Right ventricle myocardium inferior (tissue), 1 donor: ENCODE measurements around the gene IFNLR1. TPM values are rescaled to one million over a fixed set of nuclear protein-coding genes. Genes with fewer than 3 reads are reported as not detected.

Source experiments
- ATAC-seq: fragments of 200-7000 bp; cut with Tn5 transposase; one replicate; pipeline ENCODE4 v1.9.1; 2020; ENCODE audit warnings: mild to moderate bottlenecking, moderate library complexity
- DNase-seq: peaks from one replicate; pipeline ENCODE4 v3.0.0; 2021; ENCODE audit errors: missing footprints
- intact Hi-C: fragments of 100-400 bp; cut with DNase I; formaldehyde crosslinking; loops from one replicate; pipeline ENCODE4 v1.11.0; 2022
- total RNA-seq: library from RNA; stranded (reverse); fragmentation: NEBNext Ultra II Directional; extraction: Animal tissue kit (Norgen Biotek cat#: 25700); gene quantifications from one replicate; pipeline ENCODE4 v1.2.1, GENCODE V29; 2021
- donor health status: DM: no; HTN: yes; CAD: no; lungs with severe emphysema.

IFNLR1 gene
- total RNA-seq, 1 donor from 2014 or later, result 2.8 TPM

DNA sequence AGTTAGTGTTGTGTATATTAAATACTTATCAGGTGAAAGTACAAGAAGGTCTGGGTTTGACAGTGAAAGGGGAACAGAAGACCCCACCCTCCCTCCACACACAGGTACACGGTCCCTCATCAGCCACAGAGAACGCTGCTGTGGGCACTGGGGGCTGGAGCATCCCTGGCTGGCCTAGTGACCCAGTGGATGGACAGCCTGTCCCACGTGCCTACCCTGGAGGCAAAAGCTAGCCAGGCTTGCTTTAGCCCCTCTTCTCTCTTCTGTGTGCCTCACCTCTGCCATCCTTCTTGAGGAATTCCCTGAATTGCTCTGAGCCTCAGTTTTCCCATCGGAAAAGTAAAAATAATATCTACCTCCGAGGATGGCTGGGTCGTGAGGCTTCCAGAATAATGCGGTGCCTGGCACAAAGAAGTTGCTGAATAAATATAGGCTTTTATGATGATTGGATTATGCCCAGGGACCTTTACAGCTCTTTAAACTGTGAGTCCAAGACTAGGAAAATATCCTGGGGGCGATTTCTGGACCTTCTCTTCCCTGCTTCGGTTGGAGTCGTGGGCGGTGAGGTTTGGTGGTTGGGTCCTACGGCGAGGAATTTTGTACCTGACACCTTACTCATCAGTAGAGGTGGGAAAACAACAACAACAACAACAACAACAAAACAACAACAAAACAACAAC, 918 bp downstream of the IFNLR1 start:
- DNase-seq (no peak), ATAC-seq (no peak)
- intact Hi-C loops, result no loop called here

DNA sequence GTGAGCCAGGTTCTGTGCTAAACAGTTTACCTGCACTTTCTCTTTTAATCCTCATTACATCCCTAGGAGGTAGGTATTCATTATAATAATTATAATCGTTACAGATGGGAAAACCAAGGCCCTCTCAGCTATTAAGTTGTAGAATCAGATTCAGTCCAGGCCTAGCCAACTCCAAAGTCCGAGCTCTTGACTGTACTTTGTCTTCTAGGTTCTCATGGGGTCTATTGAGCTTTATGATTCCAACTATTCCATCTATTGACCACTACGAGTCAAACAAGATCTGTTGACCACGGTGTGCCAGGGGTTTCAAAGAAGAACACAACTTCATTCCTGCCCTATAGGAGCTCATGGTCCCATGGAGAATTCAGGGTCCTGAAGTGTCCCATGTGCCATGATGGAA, 2.0 kb downstream of the IFNLR1 start:
- DNase-seq (no peak), ATAC-seq (no peak)
- intact Hi-C loops, result no loop called here

DNA sequence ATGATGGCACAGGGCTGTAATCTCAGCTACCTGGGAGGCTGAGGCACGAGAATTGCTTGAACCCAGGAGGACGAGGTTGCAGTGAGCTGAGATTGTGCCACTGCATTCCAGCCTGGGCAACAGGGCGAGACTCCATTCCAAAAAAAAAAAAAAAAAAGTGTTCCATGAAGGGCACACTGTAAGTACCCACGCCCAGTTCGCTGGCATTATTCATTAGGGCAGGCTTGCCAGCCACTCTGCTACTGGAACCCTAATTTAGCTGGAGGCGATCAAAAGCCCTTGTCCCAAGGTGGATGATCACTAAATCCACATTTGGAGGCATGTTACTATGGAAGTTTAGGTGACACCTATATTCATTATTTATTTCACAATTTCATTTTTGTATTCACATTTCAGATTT, 5.0 kb downstream of the IFNLR1 start:
- no peak for ATAC-seq
- intact Hi-C loops, result no loop called here
- peak; percentile 8 for DNase-seq

DNA sequence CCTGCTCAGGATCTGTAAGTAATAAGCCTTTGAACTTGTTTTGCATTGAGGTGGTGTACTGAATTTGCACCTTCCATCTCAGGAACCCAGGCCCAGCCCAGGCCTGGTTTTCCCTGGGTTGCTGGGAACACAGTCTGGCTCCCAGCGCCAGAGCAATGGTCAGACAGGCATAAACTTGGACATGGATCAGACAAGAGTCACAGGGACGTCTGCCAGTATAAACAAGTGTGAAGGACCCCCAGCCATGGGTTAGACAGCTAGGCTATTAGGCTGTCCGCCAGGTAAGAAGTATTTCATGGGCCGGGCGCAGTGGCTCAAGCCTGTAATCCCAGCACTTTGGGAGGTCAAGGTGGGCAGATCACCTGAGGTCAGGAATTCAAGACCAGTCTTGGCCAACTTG, 5.5 kb downstream of the IFNLR1 start:
- intact Hi-C loops, result no loop called here
- no peak for ATAC-seq
- DNase-seq, result peak; percentile 50

DNA sequence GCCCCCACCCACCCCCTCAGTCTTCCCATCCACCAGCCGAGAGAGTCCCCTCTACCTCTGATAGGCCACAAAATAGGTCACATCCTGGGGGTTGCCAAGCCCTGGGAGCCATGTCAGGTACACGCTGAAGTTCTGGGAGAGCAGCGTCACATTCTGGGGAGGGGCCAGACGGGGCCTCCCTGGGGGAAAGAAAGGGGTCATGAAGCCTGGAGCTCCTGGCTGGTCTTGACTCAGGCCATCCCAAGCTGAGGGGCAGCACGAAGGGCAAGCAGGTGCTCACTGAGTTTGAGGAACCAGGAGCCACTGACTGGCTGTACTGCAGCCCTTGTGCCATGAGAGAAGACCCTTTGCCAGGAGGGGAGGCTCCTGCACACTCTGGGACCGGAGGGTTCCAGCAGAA, 6.4 kb downstream of the IFNLR1 start:
- intact Hi-C loops, result no loop called here
- ATAC-seq (no peak), DNase-seq (peak; percentile 39)

DNA sequence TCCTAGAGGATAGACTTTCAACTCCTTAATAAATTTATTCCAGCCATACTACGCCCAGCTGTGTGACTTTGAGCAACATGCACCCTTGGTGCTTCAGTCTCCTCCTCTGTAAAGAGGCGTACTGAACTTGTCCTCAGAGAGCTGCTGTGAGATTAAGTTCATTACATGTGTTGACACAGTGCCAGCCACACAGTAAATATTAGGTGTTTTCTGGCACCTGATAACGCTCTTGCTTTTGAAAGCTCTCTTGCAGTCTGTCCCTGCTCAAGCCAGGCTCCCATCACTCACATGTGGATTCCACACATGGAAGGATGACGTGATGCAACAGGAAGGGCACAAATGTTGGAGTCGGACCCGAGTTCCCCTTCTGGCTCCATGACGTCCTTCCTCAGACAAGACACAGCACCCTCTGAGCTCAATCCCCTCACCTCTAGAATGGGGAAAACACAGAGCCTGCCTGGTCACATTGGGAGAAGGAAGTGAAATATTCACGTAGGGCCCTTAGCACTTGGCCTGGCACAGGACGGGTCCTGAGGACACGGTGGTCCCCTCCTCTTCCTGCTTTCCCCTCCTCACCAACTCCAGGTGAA, 7.7 kb downstream of the IFNLR1 start:
- ATAC-seq (no peak), DNase-seq (no peak)
- intact Hi-C loops, result no loop called here

DNA sequence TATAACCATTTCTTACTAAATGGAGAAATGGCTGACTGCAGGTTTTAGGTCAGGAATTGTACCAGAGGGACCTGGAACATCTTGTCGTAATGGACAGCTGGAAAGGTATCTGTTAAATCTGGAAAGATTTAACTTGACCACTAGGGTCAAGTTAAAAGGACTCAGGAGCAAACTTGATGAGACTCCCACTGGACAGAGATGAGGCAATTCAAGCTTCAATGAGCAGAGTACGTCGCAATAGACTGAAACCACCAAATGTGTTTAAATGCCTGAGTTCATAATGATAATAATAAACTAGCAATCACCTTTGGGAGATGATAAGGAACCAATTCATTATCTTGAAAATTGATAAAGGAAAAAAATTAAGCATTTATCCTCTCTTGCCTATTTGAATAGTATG, 8.7 kb downstream of the IFNLR1 start:
- no peak for DNase-seq
- no peak for ATAC-seq
- intact Hi-C loops, result no loop called here

DNA sequence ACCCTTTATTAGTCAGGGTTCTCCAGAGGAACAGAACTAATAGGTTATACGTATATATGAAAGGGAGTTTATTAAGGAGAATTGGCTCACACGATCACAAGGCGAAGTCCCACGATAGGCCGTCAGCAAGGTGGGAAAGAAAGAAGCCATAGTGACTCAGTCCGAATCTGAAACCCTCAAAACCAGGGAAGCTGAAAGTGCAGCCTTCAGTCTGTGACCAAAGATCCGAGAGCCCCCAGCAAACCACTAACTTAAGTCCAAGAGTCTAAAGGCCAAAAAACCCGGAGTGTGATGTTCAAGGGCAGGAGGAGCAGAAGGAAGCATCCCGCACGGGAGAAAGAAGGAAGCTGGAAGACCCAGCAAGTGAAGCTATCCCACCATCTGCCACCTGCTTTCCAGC, 9.9 kb downstream of the IFNLR1 start:
- intact Hi-C loops, result no loop called here
- DNase-seq, result no peak
- ATAC-seq, result no peak

DNA sequence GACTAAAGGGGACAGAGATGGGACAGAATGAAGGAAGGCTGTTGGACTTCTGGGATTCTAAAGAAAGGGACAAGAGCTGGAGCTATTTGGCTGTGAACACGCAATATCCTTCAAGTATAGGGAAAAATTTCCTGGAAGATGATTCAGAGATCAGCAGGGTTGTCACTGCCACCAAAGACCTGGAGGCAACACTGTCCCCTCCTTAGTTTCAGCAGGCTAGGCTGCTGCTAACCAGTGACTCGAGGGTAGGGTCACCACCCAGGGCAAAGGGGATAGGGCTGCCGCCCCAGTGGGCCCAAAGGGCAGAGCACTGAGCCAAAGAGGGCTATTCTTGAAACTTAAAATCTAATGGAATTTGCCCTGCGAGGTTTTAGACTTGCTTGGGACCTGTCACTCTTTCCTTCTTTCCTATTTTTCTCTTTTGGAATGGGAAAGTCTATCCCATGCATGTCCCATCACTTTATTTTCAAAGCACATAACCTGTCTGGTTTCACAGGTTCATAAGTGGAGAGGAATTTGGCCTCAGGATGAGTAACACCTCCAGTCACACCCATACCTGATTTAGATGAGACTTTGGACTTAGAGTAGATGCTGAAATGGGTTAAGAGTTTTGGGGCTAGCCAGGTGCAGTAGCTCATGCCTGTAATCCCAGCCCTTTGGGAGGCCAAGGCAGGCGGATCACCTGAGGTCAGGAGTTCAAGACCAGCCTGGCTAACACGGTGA, 11.9 kb downstream of the IFNLR1 start:
- intact Hi-C loops, result no loop called here
- no peak for DNase-seq
- no peak for ATAC-seq

DNA sequence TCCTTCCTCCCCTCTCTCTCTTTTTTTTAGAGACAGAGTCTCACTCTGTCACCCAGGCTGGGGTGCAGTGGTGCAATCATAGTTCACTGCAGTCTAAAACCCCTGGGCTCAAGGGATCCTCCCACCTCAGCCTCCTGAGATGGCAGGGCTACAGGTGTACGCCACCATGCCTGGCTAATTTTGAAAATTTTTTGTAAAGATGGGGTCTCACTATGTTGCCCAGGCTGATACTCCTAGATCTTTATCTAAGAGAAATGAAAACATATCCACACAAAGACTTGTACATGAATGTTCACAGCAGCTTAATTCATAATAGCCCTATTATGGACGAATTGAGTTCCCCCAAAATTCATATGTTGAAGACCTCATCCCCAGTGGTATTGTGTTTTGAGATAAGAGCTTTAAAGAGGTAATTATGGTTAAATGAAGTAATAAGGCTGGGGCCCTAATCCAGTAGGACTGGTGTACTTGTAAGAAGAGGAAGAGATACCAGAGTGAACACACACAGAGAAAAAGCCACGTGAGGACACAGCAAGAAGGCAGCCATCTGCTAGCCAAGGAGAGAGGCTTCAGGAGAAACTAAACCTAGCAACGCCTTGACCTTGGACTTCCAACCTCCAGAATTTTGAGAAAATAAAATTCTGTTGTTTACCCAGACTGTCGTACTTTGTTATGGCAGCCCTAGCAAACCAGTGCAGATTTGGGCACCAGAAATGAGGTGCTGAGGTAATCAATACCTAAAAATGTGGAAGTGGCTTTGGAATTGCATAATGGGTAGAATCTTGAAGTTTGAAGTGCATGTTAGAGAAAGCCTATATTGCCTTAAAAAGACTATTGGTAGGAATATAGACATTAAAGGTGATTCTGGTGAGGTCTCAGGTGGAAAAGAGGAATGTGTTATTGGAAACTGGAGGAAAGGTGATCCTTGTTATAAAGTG, 13.2 kb downstream of the IFNLR1 start:
- no peak for DNase-seq
- no peak for ATAC-seq
- intact Hi-C loops, result no loop called here

DNA sequence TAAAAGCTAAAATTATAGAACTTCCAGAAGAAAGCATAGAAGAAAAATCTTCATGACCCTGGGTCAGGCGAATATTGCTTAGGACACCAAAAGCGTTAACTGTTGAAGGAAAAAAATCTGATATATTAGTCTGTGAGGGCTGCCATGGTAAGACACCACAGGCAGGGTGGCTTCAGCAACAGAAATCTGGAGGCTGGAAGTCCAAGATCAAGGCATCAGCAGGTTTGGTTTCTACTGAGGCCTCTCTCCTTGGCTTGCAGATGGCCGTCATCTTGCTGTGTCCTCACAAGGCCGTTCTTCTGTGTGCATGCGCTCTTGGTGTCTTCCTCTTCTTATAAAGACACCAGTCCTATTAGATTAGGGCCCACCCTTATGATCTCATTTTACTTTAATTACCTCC, 14.5 kb downstream of the IFNLR1 start:
- intact Hi-C loops, result no loop called here
- no peak for ATAC-seq
- no peak for DNase-seq

DNA sequence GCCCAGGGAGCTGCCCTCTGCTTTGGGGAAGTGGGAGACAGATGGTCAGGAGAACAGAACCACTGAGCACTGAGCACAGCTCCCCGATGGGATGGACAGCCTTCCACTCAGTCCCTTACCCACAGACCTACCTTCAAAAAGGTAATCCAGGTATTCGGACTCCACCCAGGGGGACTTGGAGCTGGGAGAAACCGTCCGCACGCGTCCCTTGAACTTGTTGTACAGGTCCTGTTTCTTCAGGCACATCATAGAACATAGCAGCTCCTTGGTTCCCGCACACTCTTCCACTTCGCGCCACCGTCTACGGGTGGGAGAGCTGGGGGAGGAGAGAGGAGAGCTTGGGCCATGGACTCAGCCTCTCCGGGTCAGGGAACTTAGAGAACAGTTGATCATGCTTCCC, 17.8 kb downstream of the IFNLR1 start:
- intact Hi-C loops, result no loop called here
- no peak for ATAC-seq
- no peak for DNase-seq

DNA sequence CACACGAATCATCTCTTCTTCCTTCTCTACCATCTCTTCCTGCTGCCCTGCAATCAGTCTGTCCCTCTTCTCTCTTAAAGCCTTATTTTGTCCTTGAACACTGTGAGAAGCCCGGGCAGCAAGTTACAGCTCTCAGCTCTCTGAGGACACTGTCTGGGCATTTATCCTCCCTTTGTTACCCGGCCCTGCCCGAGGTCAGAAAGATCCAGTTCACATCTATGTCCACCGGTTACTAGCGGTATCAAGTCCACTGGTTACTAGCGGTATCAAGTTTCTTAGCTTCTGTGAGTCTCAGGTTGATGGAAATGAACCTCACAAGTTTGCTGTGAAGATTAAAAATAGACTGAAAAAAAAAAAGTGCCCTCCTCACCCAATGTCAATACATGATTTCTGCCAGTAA, 18.8 kb downstream of the IFNLR1 start:
- DNase-seq (no peak), ATAC-seq (no peak)
- intact Hi-C loops, result no loop called here

DNA sequence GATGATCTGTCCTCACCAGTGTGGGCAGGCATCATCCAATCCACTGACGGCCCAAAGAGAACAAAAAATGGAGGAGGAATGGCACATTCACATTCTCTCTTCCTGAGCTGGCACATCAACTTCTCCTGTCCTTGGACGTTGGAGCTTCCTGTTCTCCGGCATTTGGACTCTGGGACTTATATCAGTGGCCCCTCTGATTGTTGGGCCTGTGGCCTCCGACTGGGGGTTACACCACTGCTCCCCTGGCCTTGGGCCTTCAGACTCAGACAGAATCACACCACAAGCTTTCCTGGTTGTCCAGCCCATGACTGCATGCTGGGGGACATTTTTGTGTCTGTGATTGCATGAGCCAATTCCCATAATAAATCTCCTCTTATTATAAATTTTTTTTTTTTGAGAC, 20.1 kb downstream of the IFNLR1 start:
- no peak for DNase-seq
- ATAC-seq, result no peak
- intact Hi-C loops, result no loop called here

DNA sequence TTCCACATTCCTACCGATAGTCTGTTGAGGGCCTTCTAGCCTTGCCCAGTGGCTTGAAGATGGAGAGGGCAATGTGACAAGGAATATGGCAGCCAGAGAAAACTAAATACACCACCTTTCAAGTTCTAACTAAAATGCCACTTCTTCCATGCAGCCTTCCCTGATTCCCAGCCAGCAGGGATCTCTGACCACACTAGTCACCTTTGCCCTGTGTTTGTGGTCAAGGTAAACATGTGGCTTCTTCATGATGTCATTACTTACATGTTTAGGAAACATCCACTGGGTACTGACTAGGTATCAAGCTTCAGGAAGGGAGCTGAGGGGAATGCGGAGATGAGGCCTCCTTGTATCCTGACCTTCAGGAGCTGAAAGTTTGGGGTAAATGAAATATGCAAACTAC, 21.6 kb downstream of the IFNLR1 start:
- intact Hi-C loops, result no loop called here
- ATAC-seq (no peak), DNase-seq (no peak)

DNA sequence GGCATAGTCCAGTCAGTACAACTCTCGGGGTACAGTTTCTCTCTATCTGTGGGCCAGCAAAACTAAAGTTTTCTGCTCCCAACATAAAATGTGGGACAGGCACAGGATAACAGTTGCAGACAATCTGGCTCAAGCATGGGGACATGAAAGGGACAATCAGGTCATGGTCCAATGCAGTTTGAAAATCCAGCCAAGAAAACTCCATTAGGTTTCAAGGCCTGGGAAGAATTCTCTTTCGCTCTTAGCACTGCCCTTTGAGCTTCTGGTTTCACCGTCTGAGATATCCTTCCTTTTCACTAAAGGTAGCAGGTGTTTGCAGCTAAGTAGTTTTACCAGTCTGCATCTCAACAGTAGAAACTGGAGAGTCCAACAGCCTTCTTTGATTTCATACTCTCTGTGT, 23.1 kb downstream of the IFNLR1 start:
- DNase-seq, result no peak
- intact Hi-C loops, result no loop called here
- no peak for ATAC-seq

DNA sequence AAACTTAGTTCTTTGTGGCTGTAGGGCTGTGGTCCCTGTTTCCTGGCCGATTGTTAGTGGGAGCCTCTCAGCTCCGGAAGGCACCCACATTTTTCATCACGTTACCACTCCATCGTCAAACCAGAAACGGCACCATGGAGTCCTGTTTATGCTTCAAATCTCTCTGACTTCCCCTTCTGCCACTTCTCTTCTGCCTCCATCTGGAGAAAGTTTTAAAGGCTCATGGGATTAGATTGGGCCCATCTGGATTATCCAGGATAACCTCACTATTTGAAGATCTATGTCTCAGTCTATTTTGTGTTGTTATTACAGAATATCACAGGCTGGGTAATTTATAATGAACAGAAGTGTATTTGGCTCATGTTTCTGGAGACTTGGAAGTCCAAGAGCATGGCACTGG, 24.9 kb downstream of the IFNLR1 start:
- intact Hi-C loops, result no loop called here

DNA sequence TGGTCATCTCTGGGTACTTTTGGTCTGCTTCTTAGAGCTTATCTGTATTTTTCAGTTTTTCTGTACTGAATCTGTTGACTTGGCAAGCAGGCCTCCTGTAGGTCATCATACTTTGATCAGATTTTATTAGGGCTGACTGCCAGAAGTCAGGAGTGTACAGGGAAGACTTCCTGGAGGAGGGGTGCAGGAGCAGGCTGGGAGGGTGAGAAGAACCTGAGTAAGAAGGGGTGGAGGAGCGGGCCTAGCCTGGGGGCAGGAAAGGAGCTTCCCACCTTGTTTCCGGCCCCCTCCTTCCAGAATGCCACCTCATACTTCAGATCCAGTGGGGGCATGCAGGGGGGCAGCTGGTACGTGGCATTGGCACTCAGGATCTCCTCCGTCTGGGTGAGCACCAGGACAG, 25.8 kb downstream of the IFNLR1 start:
- DNase-seq (no peak), ATAC-seq (no peak)
- intact Hi-C loops, result no loop called here

More for the DNA sequence above, 24.9 kb downstream of the IFNLR1 start:
- ATAC-seq, result no peak
- DNase-seq, result no peak

DNA sequence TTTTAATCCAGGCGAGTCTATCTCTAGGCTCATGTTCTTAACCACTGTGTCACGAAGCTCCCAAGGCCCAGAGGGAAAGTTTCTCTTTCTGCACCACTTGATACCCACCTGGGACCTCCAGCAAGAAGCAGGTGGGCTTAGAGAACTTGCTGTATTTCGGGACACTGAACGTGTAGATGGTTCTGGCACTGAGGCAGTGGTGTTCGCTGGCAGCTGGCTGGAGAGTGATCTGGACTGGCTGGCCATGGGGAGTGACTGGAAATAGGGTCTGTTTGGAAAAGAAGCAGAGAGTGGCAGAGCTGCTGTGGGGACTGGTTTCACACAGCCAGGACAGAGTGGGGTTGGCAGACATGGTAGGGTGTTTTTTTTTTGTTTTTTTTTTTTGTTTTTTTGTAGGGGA, 27.7 kb downstream of the IFNLR1 start:
- intact Hi-C loops, result no loop called here
- ATAC-seq (no peak), DNase-seq (no peak)
